GM21526 (cell line): ENCODE data around the gene SART1.
"Not testable (repeated sequence)": the region's sequence is repeated elsewhere in the genome, so short reads cannot be mapped to it uniquely, and the experiment has no call there.

ENCODE experiments used
- ATAC-seq: cut with Tn5 transposase; IDR thresholded peaks from one replicate; pipeline ENCODE4 v1.9.1; 2021; ENCODE audit warnings: moderate library complexity; ENCODE audit not compliant: unreplicated experiment, low FRiP score

The SART1 gene

GRCh38 chr11:66014804-66015453 is 53.4 kb downstream of the SART1 start:
- no peak for ATAC-seq

GRCh38 chr11:66015454-66015881 is 53.9 kb downstream of the SART1 start:
- no peak for ATAC-seq

- no peak for ATAC-seq
These were observed 54.6 kb downstream of the SART1 start for GRCh38 chr11:66015936-66016792.

GRCh38 chr11:66016793-66017177 is 55.3 kb downstream of the SART1 start:
- no peak for ATAC-seq

- no peak for ATAC-seq
These were observed 55.8 kb downstream of the SART1 start for GRCh38 chr11:66017321-66017720.

- ATAC-seq = no peak
These were observed 58.7 kb downstream of the SART1 start for GRCh38 chr11:66020212-66020611.

GRCh38 chr11:66020618-66021357 is 59.3 kb downstream of the SART1 start:
- ATAC-seq = no peak

- no peak for ATAC-seq
These were observed 61.1 kb downstream of the SART1 start for GRCh38 chr11:66022401-66023185.

GRCh38 chr11:66023186-66023440 is 61.6 kb downstream of the SART1 start:
- not testable (repeated sequence) for ATAC-seq

GRCh38 chr11:66026017-66026529 is 64.5 kb downstream of the SART1 start, which contains the start of gene CATSPER1:
Gene CATSPER1 (minus strand): TSS chr11:66026479. CDS start chr11:66026379, 100 bp downstream.
- no peak for ATAC-seq
